ENCODE results near the gene SECISBP2. TPM values are rescaled to one million over a fixed set of nuclear protein-coding genes. Genes with fewer than 3 reads are reported as not detected.

SECISBP2 gene
- total and polyA plus RNA-seq, 2 of the 13 experiments (the other 11 are each of a cell fraction or from before 2014, with no cell fraction given) = 32.4 to 38.0 TPM

DNA sequence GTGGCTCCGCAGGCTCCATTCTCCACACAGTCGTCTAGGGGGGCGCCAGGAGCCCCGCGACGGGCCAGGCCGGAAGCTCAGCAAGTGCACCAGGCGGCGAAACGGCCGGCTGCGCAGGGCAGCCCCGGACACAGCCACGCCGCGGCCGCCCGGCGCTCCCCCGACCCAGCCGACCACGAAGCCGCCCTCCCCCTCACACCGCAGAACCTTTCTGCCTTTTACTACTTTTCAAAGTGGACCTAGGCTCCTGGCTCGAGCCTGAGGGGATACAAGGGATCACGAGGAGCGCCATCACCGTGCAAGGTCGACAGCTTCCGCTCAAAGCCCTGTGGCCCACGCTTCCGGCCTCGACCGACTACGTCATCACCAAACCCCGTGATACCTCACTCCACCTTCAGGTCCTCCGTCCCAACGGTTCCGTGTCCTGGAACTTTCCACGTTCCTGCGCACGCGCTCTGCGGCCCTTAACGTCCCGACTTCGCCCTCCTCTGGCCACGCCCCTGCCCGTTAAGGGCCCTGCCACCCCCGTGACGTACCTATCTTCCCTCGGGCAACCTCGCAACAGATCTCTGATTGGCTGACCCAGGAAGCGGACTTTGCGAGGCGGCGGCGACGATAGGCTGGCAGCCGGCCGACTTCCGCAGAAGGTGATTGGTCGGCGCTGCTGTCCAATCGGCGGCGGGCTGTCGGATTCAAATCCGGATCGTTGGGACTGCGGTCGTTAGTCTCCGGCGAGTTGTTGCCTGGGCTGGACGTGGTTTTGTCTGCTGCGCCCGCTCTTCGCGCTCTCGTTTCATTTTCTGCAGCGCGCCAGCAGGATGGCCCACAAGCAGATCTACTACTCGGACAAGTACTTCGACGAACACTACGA lies 7.6 kb upstream of the SECISBP2 start, which contains the start of gene CKS2:
Gene CKS2 (plus strand): TSS at position 721 of the 871 bp plus-strand sequence. CDS start 98 bp downstream, at position 819.
- Histone ChIP-seq H3K27ac (ENCODE audit: extremely low read length, insufficient read depth, low read length) (peak within 1 kb of the TSS; percentile 96), H3K9me3 (ENCODE audit: low read length) (no peaks in the 10 kb centered on the region), H3K27me3 (ENCODE audit: control insufficient read depth in 1 of 2, insufficient read depth in 2 of 2, low read length in 2 of 2) (no peaks in the 10 kb centered on the region; a peak in 1 of 5 replicates), H3K9ac (ENCODE audit: insufficient read depth, low read depth, low read length) (peak within 1 kb of the TSS; percentile 97), H3K4me2 (ENCODE audit: low read depth, low read length) (peak within 1 kb of the TSS; percentile 89), H3K79me2 (ENCODE audit: insufficient read depth, low read length) (peaks cover 52% of the 10 kb centered on the region), H3K4me3 (replicated peaks in 1 of 3; ENCODE audit: insufficient read depth in 1 of 3, low read depth in 2 of 3, low read length in 3 of 3) (peak within 1 kb of the TSS; percentile 88 to 94 (median 88)), H4K20me1 (ENCODE audit: insufficient read depth, low read length) (peaks cover 28% of the 10 kb centered on the region), H2AFZ (ENCODE audit: low read length) (no peak within 1 kb of the TSS), H3K4me1 (ENCODE audit: insufficient read depth, low read length) (peaks cover 35% of the 10 kb centered on the region), H3K36me3 (replicated peaks in 1 of 2; ENCODE audit: control insufficient read depth in 1 of 2, insufficient read depth in 2 of 2, low read length in 2 of 2) (peaks cover 0 to 11% of the 10 kb centered on the region in 2 experiments; a peak in 1 of 5 replicates)
- CTCF ChIA-PET (ENCODE audit: low intra/inter-chr PET ratio, low total read pairs) = no interaction called here
- POLR2A ChIA-PET = interaction anchor here (0.8 to 2.7 kb wide), 10 partner anchors 8 to 254 kb away, joined by 3 to 17 read pairs (median 4); partner anchors contain the start of gene SECISBP2
- peak; percentile 95 for FAIRE-seq
- peak; percentile 91 for ATAC-seq
- BruUV-seq (replicated peaks) = no TSS peak
- in situ Hi-C loops (cut with HindIII; ENCODE audit: extremely low pct_ligation_motif_present, low pct_unique_long_range_greater_than_20kb) (loop anchor here (10.0 kb wide), 1 partner anchor 244 kb away; no protein-coding TSS in a partner anchor), intact Hi-C loops (cut with micrococcal nuclease; ENCODE audit: unreplicated experiment) (no loop called here)
- peak; percentile 99 for DNase-seq (ENCODE audit: low spot score)
- 0% methylated on average over 14 of the region's 86 CpGs for WGBS (ENCODE audit: low lambda C conversion rate)
- TF ChIP-seq, protein P1, sequence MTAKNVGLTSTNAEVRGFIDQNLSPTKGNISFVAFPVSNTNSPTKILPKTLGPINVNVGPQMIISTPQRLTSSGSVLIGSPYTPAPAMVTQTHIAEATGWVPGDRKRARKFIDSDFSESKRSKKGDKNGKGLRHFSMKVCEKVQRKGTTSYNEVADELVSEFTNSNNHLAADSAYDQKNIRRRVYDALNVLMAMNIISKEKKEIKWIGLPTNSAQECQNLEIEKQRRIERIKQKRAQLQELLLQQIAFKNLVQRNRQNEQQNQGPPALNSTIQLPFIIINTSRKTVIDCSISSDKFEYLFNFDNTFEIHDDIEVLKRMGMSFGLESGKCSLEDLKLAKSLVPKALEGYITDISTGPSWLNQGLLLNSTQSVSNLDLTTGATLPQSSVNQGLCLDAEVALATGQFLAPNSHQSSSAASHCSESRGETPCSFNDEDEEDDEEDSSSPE (CRISPR knock-in tag; IDR thresholded peaks at IDR 0.05) = peak; percentile 78
- TF ChIP-seq, protein P2, sequence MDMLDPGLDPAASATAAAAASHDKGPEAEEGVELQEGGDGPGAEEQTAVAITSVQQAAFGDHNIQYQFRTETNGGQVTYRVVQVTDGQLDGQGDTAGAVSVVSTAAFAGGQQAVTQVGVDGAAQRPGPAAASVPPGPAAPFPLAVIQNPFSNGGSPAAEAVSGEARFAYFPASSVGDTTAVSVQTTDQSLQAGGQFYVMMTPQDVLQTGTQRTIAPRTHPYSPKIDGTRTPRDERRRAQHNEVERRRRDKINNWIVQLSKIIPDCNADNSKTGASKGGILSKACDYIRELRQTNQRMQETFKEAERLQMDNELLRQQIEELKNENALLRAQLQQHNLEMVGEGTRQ (IDR thresholded peaks at IDR 0.05; ENCODE audit: low read depth, low read length) = peak; percentile 63; the same call in 1 of the 2 replicates
- TF ChIP-seq, protein P2 (CRISPR knock-in tag; IDR thresholded peaks at IDR 0.05; ENCODE audit: borderline replicate concordance) = peak; percentile 73
- TF ChIP-seq ZNF333 (CRISPR knock-in tag; IDR thresholded peaks at IDR 0.05; ENCODE audit: borderline replicate concordance) (peak; percentile 37; the same call in 1 of the 2 replicates), ZNF598 (CRISPR knock-in tag; IDR thresholded peaks at IDR 0.05; ENCODE audit: borderline replicate concordance) (0 out of 2 replicates have a peak, but pooled peaks have one; percentile 80), SIN3B (IDR thresholded peaks at IDR 0.05; ENCODE audit: low read length) (peak; percentile 95), SIX1 (CRISPR knock-in tag; IDR thresholded peaks at IDR 0.05; ENCODE audit: borderline replicate concordance) (no peak), ZFAT (CRISPR knock-in tag; conservative IDR thresholded peaks at IDR 0.05) (no peak), ARID2 (CRISPR knock-in tag; IDR thresholded peaks at IDR 0.05; ENCODE audit: borderline replicate concordance) (no peak), ZBTB8A (CRISPR knock-in tag; IDR thresholded peaks at IDR 0.05; ENCODE audit: borderline replicate concordance, low read depth) (no peak), ZNF567 (CRISPR knock-in tag; IDR thresholded peaks at IDR 0.05; ENCODE audit: borderline replicate concordance) (0 out of 2 replicates have a peak, but pooled peaks have one; percentile 18), KMT2A (CRISPR knock-in tag; IDR thresholded peaks at IDR 0.05) (peak; percentile 76; the same call in 1 of the 2 replicates), CEBPB (IDR thresholded peaks at IDR 0.05; ENCODE audit: borderline replicate concordance, low read depth, low read length) (no peak), KLF15 (CRISPR knock-in tag; IDR thresholded peaks at IDR 0.05; ENCODE audit: borderline replicate concordance) (no peak)
- TF ChIP-seq, protein P3, sequence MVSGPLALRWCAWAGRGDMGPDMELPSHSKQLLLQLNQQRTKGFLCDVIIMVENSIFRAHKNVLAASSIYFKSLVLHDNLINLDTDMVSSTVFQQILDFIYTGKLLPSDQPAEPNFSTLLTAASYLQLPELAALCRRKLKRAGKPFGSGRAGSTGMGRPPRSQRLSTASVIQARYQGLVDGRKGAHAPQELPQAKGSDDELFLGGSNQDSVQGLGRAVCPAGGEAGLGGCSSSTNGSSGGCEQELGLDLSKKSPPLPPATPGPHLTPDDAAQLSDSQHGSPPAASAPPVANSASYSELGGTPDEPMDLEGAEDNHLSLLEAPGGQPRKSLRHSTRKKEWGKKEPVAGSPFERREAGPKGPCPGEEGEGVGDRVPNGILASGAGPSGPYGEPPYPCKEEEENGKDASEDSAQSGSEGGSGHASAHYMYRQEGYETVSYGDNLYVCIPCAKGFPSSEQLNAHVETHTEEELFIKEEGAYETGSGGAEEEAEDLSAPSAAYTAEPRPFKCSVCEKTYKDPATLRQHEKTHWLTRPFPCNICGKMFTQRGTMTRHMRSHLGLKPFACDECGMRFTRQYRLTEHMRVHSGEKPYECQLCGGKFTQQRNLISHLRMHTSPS (CRISPR knock-in tag; IDR thresholded peaks at IDR 0.05; ENCODE audit: low read depth) = no peak
- TF ChIP-seq, protein P4, sequence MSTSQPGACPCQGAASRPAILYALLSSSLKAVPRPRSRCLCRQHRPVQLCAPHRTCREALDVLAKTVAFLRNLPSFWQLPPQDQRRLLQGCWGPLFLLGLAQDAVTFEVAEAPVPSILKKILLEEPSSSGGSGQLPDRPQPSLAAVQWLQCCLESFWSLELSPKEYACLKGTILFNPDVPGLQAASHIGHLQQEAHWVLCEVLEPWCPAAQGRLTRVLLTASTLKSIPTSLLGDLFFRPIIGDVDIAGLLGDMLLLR (CRISPR knock-in tag; IDR thresholded peaks at IDR 0.05) = peak; percentile 56; the same call in 1 of the 2 replicates
